Subcutaneous abdominal adipose tissue (tissue), 5 donors: ENCODE measurements around the gene KDM4B.

Experiments used
- H3K27ac ChIP-seq: one replicate; pipeline ENCODE4 v1.7.0; 2013; ENCODE audit warnings: low read depth, mild to moderate bottlenecking, inconsistent platforms, low read length, moderate library complexity
- H3K27me3 ChIP-seq, 5 donors: one replicate each; pipeline ENCODE4 v1.7.0; 2013; ENCODE audit warnings: low read length in 5 of 5, inconsistent platforms in 1 of 5; ENCODE audit not compliant: control insufficient read depth in 5 of 5, insufficient read depth in 4 of 5
- H3K36me3 ChIP-seq, 5 donors: one replicate each; pipeline ENCODE4 v1.7.0; 2013; ENCODE audit warnings: low read length in 5 of 5; ENCODE audit not compliant: control insufficient read depth in 5 of 5, insufficient read depth in 5 of 5
- H3K4me1 ChIP-seq, 5 donors: one replicate each; pipeline ENCODE4 v1.7.0; 2013; ENCODE audit warnings: low read length in 5 of 5, mild to moderate bottlenecking in 3 of 5, moderate library complexity in 1 of 5; ENCODE audit not compliant: control insufficient read depth in 5 of 5, insufficient read depth in 5 of 5
- H3K4me3 ChIP-seq, 5 donors: one replicate each; pipeline ENCODE4 v1.7.0; 2013; ENCODE audit warnings: low read length in 5 of 5, low read depth in 1 of 5
- H3K9ac ChIP-seq, 5 donors: one replicate each; pipeline ENCODE4 v1.7.0; 2013; ENCODE audit warnings: low read length in 5 of 5, mild to moderate bottlenecking in 4 of 5, moderate library complexity in 3 of 5
- H3K9me3 ChIP-seq, 5 donors: one replicate each; pipeline ENCODE4 v1.7.0; 2013; ENCODE audit warnings: low read length in 5 of 5; ENCODE audit not compliant: control insufficient read depth in 5 of 5
- donor health status: healthy.
- donor health status: healthy.
- donor health status: healthy.
- donor health status: healthy.
- donor health status: healthy.

Gene KDM4B

GRCh38 chr19:4966591-4966990, 2.3 kb upstream of the KDM4B start:
- no peak overlapping the region for H3K27ac ChIP-seq
- no peaks in the 10 kb centered on the region for H3K27me3 ChIP-seq
- H3K9ac ChIP-seq = no peak overlapping the region
- peaks cover 15 to 30% (median 28%) of the 10 kb centered on the region in 5 donors for H3K4me1 ChIP-seq
- H3K4me3 ChIP-seq = no peak overlapping the region
- H3K36me3 ChIP-seq = no peaks in the 10 kb centered on the region
- no peaks in the 10 kb centered on the region for H3K9me3 ChIP-seq

- H3K4me1 ChIP-seq = peaks cover 15 to 43% (median 41%) of the 10 kb centered on the region in 5 donors
- H3K36me3 ChIP-seq = no peaks in the 10 kb centered on the region
- no peak overlapping the region for H3K27ac ChIP-seq
- H3K9me3 ChIP-seq = no peaks in the 10 kb centered on the region
- no peaks in the 10 kb centered on the region for H3K27me3 ChIP-seq
- H3K9ac ChIP-seq = peak overlapping the region in 2 of 5 donors; percentile 26 to 52
- H3K4me3 ChIP-seq = peak overlapping the region; percentile 49 to 79 (median 60)
Measured at GRCh38 chr19:4967738-4968461, 1.0 kb upstream of the KDM4B start.

- Histone ChIP-seq H3K4me1 (peaks cover 15 to 45% (median 42%) of the 10 kb centered on the region in 5 donors), H3K27ac (peak overlapping the region; percentile 65), H3K9ac (peak overlapping the region; percentile 63 to 82 (median 81))
Measured at GRCh38 chr19:4969292-4969771, 419 bp downstream of the KDM4B start.

GRCh38 chr19:4969772-4970531, 1.0 kb downstream of the KDM4B start:
- peak overlapping the region; percentile 63 to 80 (median 69) for H3K4me3 ChIP-seq
- H3K4me1 ChIP-seq = peaks cover 18 to 50% (median 47%) of the 10 kb centered on the region in 5 donors
- H3K27me3 ChIP-seq = no peaks in the 10 kb centered on the region
- H3K27ac ChIP-seq = peak overlapping the region; percentile 65
- peak overlapping the region; percentile 63 to 82 (median 81) for H3K9ac ChIP-seq
- no peaks in the 10 kb centered on the region for H3K36me3 ChIP-seq
- H3K9me3 ChIP-seq = no peaks in the 10 kb centered on the region

More at GRCh38 chr19:4969292-4969771, 419 bp downstream of the KDM4B start:
- H3K9me3 ChIP-seq = no peaks in the 10 kb centered on the region
- no peaks in the 10 kb centered on the region for H3K27me3 ChIP-seq
- H3K4me3 ChIP-seq = peak overlapping the region; percentile 63 to 80 (median 69)
- no peaks in the 10 kb centered on the region for H3K36me3 ChIP-seq

- Histone ChIP-seq H3K36me3 (no peaks in the 10 kb centered on the region), H3K4me1 (peaks cover 18 to 58% (median 56%) of the 10 kb centered on the region in 5 donors), H3K27ac (peak overlapping the region; percentile 65), H3K4me3 (peak overlapping the region; percentile 63 to 80 (median 69)), H3K9ac (peak overlapping the region; percentile 63 to 82 (median 81)), H3K9me3 (no peaks in the 10 kb centered on the region), H3K27me3 (no peaks in the 10 kb centered on the region)
Measured at GRCh38 chr19:4970558-4971423, 1.9 kb downstream of the KDM4B start.

- no peak overlapping the region for H3K27ac ChIP-seq
- H3K4me1 ChIP-seq = peaks cover 21 to 64% (median 61%) of the 10 kb centered on the region in 5 donors
Measured at GRCh38 chr19:4971424-4971793, 2.5 kb downstream of the KDM4B start.

GRCh38 chr19:4971816-4972495, 3.0 kb downstream of the KDM4B start:
- Histone ChIP-seq H3K9me3 (no peaks in the 10 kb centered on the region), H3K9ac (peak overlapping the region in 3 of 5 donors; percentile 22 to 82 (median 81)), H3K27ac (no peak overlapping the region), H3K27me3 (no peaks in the 10 kb centered on the region), H3K4me3 (peak overlapping the region in 2 of 5 donors; percentile 69), H3K4me1 (peaks cover 24 to 70% (median 67%) of the 10 kb centered on the region in 5 donors), H3K36me3 (no peaks in the 10 kb centered on the region)

More at GRCh38 chr19:4971424-4971793, 2.5 kb downstream of the KDM4B start:
- no peaks in the 10 kb centered on the region for H3K36me3 ChIP-seq
- no peaks in the 10 kb centered on the region for H3K27me3 ChIP-seq
- peak overlapping the region; percentile 63 to 80 (median 69) for H3K4me3 ChIP-seq
- H3K9ac ChIP-seq = peak overlapping the region in 3 of 5 donors; percentile 81 to 82 (median 82)
- no peaks in the 10 kb centered on the region for H3K9me3 ChIP-seq

- H3K27me3 ChIP-seq = no peaks in the 10 kb centered on the region
- H3K4me3 ChIP-seq = no peak overlapping the region
- H3K4me1 ChIP-seq = peaks cover 29 to 76% (median 74%) of the 10 kb centered on the region in 5 donors
- no peak overlapping the region for H3K27ac ChIP-seq
- H3K9ac ChIP-seq = peak overlapping the region in 2 of 5 donors; percentile 22 to 82
- no peaks in the 10 kb centered on the region for H3K9me3 ChIP-seq
- H3K36me3 ChIP-seq = no peaks in the 10 kb centered on the region
Measured at GRCh38 chr19:4972509-4973230, 3.8 kb downstream of the KDM4B start.
